A549 (cell line): ENCODE data around the gene CYB561.

Experiments
- CBX2 ChIP-seq: fragments of 200-600 bp; sonication (generic); IDR thresholded peaks from 2 replicates; pipeline ENCODE4 v1.6.1; 2016; ENCODE audit warnings: low read depth, mild to moderate bottlenecking, borderline replicate concordance
- CEBPB ChIP-seq, 2 experiments: fragments of >200 bp in 1 of 2; sonication (Bioruptor Twin) in 1 of 2; formaldehyde crosslinking in 1 of 2; IDR thresholded peaks; 2 replicates each; pipeline ENCODE4 v1.6.1; 2012 to 2016
- CHD2 ChIP-seq: fragments of 150-350 bp; IDR thresholded peaks from 2 replicates; pipeline ENCODE4 v1.6.1; 2014; ENCODE audit warnings: low read length; ENCODE audit not compliant: partially characterized antibody
- EP300 ChIP-seq, 2 experiments: fragments of >200 bp; sonication (Bioruptor Twin); formaldehyde crosslinking; IDR thresholded peaks; 2 replicates in 1 of 2; 3 replicates in 1 of 2; pipeline ENCODE4 v1.6.1; 2016 to 2017
- FOSL2 ChIP-seq, 2 experiments: fragments of 450-650 bp in 1 of 2; fragments of >200 bp in 1 of 2; sonication (Bioruptor Twin) in 1 of 2; formaldehyde crosslinking; IDR thresholded peaks; 2 replicates each; pipeline versions ENCODE4 v1.5.0 to v1.6.1; 2016 to 2020; ENCODE audit warnings: mild to moderate bottlenecking in 1 of 2, moderate library complexity in 1 of 2
- KDM5A ChIP-seq: fragments of 200-600 bp; sonication (generic); IDR thresholded peaks from 2 replicates; pipeline ENCODE4 v1.6.1; 2016; ENCODE audit warnings: antibody characterized with exemption, mild to moderate bottlenecking
- MAFK ChIP-seq: fragments of 450-650 bp; IDR thresholded peaks from 2 replicates; pipeline ENCODE4 v1.6.1; 2014; ENCODE audit not compliant: partially characterized antibody
- POLR2A ChIP-seq: IDR thresholded peaks from 2 replicates; pipeline ENCODE4 v1.6.1; 2012; ENCODE audit warnings: mild to moderate bottlenecking, low read length
- RAD21 ChIP-seq, 2 experiments: fragments of >200 bp in 1 of 2; sonication (Bioruptor Twin) in 1 of 2; formaldehyde crosslinking in 1 of 2; IDR thresholded peaks in 1 of 2; conservative IDR thresholded peaks in 1 of 2; 2 replicates in 1 of 2; 3 replicates in 1 of 2; pipeline ENCODE4 v1.6.1; 2012 to 2018; ENCODE audit warnings: inconsistent platforms in 1 of 2
- SMC3 ChIP-seq: fragments of >200 bp; sonication (Bioruptor Twin); formaldehyde crosslinking; IDR thresholded peaks from 3 replicates; pipeline ENCODE4 v1.6.1; 2018; ENCODE audit warnings: inconsistent platforms
- SREBF2 ChIP-seq: fragments of 450-650 bp; IDR thresholded peaks from 2 replicates; pipeline ENCODE4 v1.6.1; 2014; ENCODE audit warnings: mild to moderate bottlenecking, moderate library complexity
- TF ChIP-seq, protein P1 (sequence below): fragments of >200 bp; sonication (Bioruptor Twin); formaldehyde crosslinking; IDR thresholded peaks from 3 replicates; pipeline ENCODE4 v1.5.1; 2016
- TF ChIP-seq, protein P2 (sequence below): fragments of 250-450 bp; sonication (Bioruptor Pico); IDR thresholded peaks from 2 replicates; pipeline ENCODE4 v1.5.0; 2021; ENCODE audit warnings: mild to moderate bottlenecking, moderate library complexity, borderline replicate concordance
- TF ChIP-seq, protein P3 (sequence below): IDR thresholded peaks from 2 replicates; pipeline ENCODE4 v1.6.1; 2012

- TF ChIP-seq, protein P1, sequence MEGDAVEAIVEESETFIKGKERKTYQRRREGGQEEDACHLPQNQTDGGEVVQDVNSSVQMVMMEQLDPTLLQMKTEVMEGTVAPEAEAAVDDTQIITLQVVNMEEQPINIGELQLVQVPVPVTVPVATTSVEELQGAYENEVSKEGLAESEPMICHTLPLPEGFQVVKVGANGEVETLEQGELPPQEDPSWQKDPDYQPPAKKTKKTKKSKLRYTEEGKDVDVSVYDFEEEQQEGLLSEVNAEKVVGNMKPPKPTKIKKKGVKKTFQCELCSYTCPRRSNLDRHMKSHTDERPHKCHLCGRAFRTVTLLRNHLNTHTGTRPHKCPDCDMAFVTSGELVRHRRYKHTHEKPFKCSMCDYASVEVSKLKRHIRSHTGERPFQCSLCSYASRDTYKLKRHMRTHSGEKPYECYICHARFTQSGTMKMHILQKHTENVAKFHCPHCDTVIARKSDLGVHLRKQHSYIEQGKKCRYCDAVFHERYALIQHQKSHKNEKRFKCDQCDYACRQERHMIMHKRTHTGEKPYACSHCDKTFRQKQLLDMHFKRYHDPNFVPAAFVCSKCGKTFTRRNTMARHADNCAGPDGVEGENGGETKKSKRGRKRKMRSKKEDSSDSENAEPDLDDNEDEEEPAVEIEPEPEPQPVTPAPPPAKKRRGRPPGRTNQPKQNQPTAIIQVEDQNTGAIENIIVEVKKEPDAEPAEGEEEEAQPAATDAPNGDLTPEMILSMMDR, result no peak
- TF ChIP-seq SMC3 (no peak), POLR2A (no peak), CEBPB (IDR thresholded peaks at IDR 0.05) (no peak), MAFK (no peak), SREBF2 (no peak), CBX2 (no peak), EP300 (IDR thresholded peaks at IDR 0.05) (no peak), RAD21 (conservative IDR thresholded peaks at IDR 0.05 in 1 of 2, IDR thresholded peaks at IDR 0.05 in 1 of 2) (no peak), CHD2 (no peak), FOSL2 (IDR thresholded peaks at IDR 0.05) (no peak), FOSL2 (CRISPR knock-in tag; IDR thresholded peaks at IDR 0.05) (no peak), KDM5A (no peak)
- TF ChIP-seq, protein P2, sequence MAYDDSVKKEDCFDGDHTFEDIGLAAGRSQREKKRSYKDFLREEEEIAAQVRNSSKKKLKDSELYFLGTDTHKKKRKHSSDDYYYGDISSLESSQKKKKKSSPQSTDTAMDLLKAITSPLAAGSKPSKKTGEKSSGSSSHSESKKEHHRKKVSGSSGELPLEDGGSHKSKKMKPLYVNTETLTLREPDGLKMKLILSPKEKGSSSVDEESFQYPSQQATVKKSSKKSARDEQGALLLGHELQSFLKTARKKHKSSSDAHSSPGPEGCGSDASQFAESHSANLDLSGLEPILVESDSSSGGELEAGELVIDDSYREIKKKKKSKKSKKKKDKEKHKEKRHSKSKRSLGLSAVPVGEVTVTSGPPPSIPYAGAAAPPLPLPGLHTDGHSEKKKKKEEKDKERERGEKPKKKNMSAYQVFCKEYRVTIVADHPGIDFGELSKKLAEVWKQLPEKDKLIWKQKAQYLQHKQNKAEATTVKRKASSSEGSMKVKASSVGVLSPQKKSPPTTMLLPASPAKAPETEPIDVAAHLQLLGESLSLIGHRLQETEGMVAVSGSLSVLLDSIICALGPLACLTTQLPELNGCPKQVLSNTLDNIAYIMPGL (CRISPR knock-in tag), result no peak
- TF ChIP-seq, protein P3, sequence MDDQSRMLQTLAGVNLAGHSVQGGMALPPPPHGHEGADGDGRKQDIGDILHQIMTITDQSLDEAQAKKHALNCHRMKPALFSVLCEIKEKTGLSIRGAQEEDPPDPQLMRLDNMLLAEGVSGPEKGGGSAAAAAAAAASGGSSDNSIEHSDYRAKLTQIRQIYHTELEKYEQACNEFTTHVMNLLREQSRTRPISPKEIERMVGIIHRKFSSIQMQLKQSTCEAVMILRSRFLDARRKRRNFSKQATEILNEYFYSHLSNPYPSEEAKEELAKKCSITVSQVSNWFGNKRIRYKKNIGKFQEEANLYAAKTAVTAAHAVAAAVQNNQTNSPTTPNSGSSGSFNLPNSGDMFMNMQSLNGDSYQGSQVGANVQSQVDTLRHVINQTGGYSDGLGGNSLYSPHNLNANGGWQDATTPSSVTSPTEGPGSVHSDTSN, result no peak
Measured at GRCh38 chr17:63399856-63400255, 46.2 kb downstream of the CYB561 start.
